ENCODE measurements around the gene CLDN7.

The CLDN7 gene

GRCh38 chr17:7289256-7290032 lies 27.2 kb upstream of the CLDN7 start:
- CTCF ChIA-PET: interaction anchor here (0.7 kb wide), 1 partner anchor 244 kb away, joined by 3 read pairs; no protein-coding TSS in a partner anchor
- no peak for TF ChIP-seq CTCF (conservative IDR thresholded peaks at IDR 0.05; ENCODE audit: low read depth)
- POLR2A ChIA-PET (ENCODE audit: low non-redundant PET): no interaction called here
- no peak overlapping the region for H3K27ac ChIP-seq
- no peak for DNase-seq (ENCODE audit: low spot score)

- POLR2A ChIA-PET (ENCODE audit: low non-redundant PET): no interaction called here
- CTCF ChIA-PET: interaction anchor here (0.8 to 3.5 kb wide), 2 partner anchors 11 to 240 kb away, joined by 3 to 22 read pairs; no protein-coding TSS in a partner anchor
- no peak for TF ChIP-seq CTCF (conservative IDR thresholded peaks at IDR 0.05; ENCODE audit: low read depth)
- no peak overlapping the region for H3K27ac ChIP-seq
- no peak for DNase-seq (ENCODE audit: low spot score)
Measured at GRCh38 chr17:7285679-7286078, 23.4 kb upstream of the CLDN7 start.

- ChIA-PET POLR2A (ENCODE audit: low non-redundant PET) (no interaction called here), CTCF (interaction anchor here (0.6 to 3.5 kb wide), 4 partner anchors 12 to 152 kb away, joined by 3 to 22 read pairs (median 4); no protein-coding TSS in a partner anchor)
- TF ChIP-seq CTCF (conservative IDR thresholded peaks at IDR 0.05; ENCODE audit: low read depth): no peak
- no peak overlapping the region for H3K27ac ChIP-seq
- no peak for DNase-seq (ENCODE audit: low spot score)
Measured at GRCh38 chr17:7284911-7285310, 22.6 kb upstream of the CLDN7 start.

GRCh38 chr17:7283471-7284216 lies 21.4 kb upstream of the CLDN7 start:
- no peak for TF ChIP-seq CTCF (conservative IDR thresholded peaks at IDR 0.05; ENCODE audit: low read depth)
- H3K27ac ChIP-seq: no peak overlapping the region
- no peak for DNase-seq (ENCODE audit: low spot score)
- POLR2A ChIA-PET (ENCODE audit: low non-redundant PET): no interaction called here
- CTCF ChIA-PET: interaction anchor here (3.5 kb wide), 1 partner anchor 13 kb away, joined by 22 read pairs; no protein-coding TSS in a partner anchor

- ChIA-PET CTCF (interaction anchor here (3.5 to 4.4 kb wide), 2 partner anchors 13 to 14 kb away, joined by 22 to 48 read pairs; no protein-coding TSS in a partner anchor), POLR2A (ENCODE audit: low non-redundant PET) (no interaction called here)
- TF ChIP-seq CTCF (conservative IDR thresholded peaks at IDR 0.05; ENCODE audit: low read depth): no peak
- no peak for DNase-seq (ENCODE audit: low spot score)
- H3K27ac ChIP-seq: no peak overlapping the region
Measured at GRCh38 chr17:7282752-7283321, 20.6 kb upstream of the CLDN7 start.
